Heart left ventricle (tissue), 16 donors: ENCODE data around the gene SCYL1. TPM values are rescaled to one million over a fixed set of nuclear protein-coding genes. Genes with fewer than 3 reads are reported as not detected.
A peak's percentile ranks its signal among the peaks of the same experiment; 100 is the strongest.
"Not testable (repeated sequence)": the region's sequence is repeated elsewhere in the genome, so short reads cannot be mapped to it uniquely, and the experiment has no call there.

Experiments used
- ATAC-seq, 4 donors: fragments of 200-7000 bp; cut with Tn5 transposase; one replicate each; pipeline ENCODE4 v1.9.1; 2020 to 2022; ENCODE audit warnings: moderate library complexity in 4 of 4, mild to moderate bottlenecking in 3 of 4, moderate number of reproducible peaks in 1 of 4
- DNase-seq, 5 donors: peaks; one replicate each; pipeline ENCODE4 v3.0.0-alpha.2; 2020
- H3K27ac ChIP-seq, 12 donors: fragments of 200-600 bp; sonication (generic) in 4 of 12; one replicate each; pipeline versions ENCODE4 v1.5.0 to v1.8.0; 2016 to 2022; ENCODE audit warnings: mild to moderate bottlenecking in 2 of 12
- H3K27me3 ChIP-seq, 9 donors: fragments of 200-600 bp; sonication (generic) in 2 of 9; one replicate each; pipeline versions ENCODE4 v1.5.1 to v1.8.0; 2016 to 2022; ENCODE audit warnings: mild to moderate bottlenecking in 3 of 9
- H3K36me3 ChIP-seq, 9 donors: fragments of 200-600 bp; sonication (generic) in 2 of 9; one replicate each; pipeline versions ENCODE4 v1.5.0 to v1.8.0; 2018 to 2022; ENCODE audit warnings: mild to moderate bottlenecking in 2 of 9
- H3K4me1 ChIP-seq, 12 donors: fragments of 200-600 bp; sonication (generic) in 4 of 12; one replicate each; pipeline versions ENCODE4 v1.5.0 to v1.8.0; 2016 to 2022; ENCODE audit warnings: mild to moderate bottlenecking in 3 of 12
- H3K4me3 ChIP-seq, 12 donors: fragments of 200-600 bp; sonication (generic) in 4 of 12; one replicate each; pipeline versions ENCODE4 v1.5.0 to v1.8.0; 2017 to 2022; ENCODE audit warnings: mild to moderate bottlenecking in 9 of 12, moderate library complexity in 4 of 12
- H3K9me3 ChIP-seq, 12 donors: fragments of 200-600 bp; sonication (generic) in 4 of 12; one replicate each; pipeline versions ENCODE4 v1.5.0 to v1.8.0; 2016 to 2022; ENCODE audit warnings: mild to moderate bottlenecking in 1 of 12
- CTCF ChIP-seq, 12 donors: fragments of 200-600 bp; sonication (generic) in 4 of 12; IDR thresholded peaks; one replicate each; pipeline versions ENCODE4 v1.5.0 to v1.8.0; 2018 to 2022; ENCODE audit warnings: antibody characterized with exemption in 12 of 12, mild to moderate bottlenecking in 5 of 12
- POLR2A ChIP-seq, 2 donors: fragments of 450-650 bp; IDR thresholded peaks; one replicate each; pipeline ENCODE4 v1.6.1; 2017; ENCODE audit warnings: antibody characterized with exemption in 2 of 2, mild to moderate bottlenecking in 2 of 2, moderate library complexity in 2 of 2
- WGBS, 4 donors: extraction: QIAGEN DNeasy Blood & Tissue Kit in 2 of 4; methylation state at CpG; one replicate each; pipeline versions ENCODE4 v1.1.5 to v1.1.7; 2013 to 2018; 5-methylcytosine and 5-hydroxymethylcytosine counted together
- intact Hi-C, 10 donors: fragments of 100-400 bp; cut with DNase I; formaldehyde crosslinking; loops; one replicate each; pipeline versions ENCODE4 v1.11.1 to v1.14.2; 2022
- polyA plus RNA-seq, 2 donors: library from polyadenylated mRNA; stranded (reverse); fragments of 200-250 nt; gene quantifications; one replicate each; pipeline ENCODE4 v1.2.3, GENCODE V29; 2013
- total RNA-seq, 9 donors: library from RNA; depleted of rRNA in 2 of 9; stranded (reverse); fragments of >200 nt in 2 of 9; fragmentation: NEBNext Ultra II Directional in 3 of 9; extraction: Animal tissue kit (Norgen Biotek cat#: 25700) in 3 of 9; gene quantifications; one replicate each; pipeline versions ENCODE4 v1.1.0 to v1.2.4, GENCODE V29; 2016 to 2023
- donor health status: ischemic (EF 13 %, LVEDD 7.1; RV severe dilation, severe dysfunction).
- donor health status: healthy with polysubstance abuse.
- donor health status: DM: no; HTN: yes; CAD: no.
- donor health status: DM: no; HTN: no; CAD: no.
- donor health status: ischemic (EF 25% LVEDD 6.9; RV normal size, moderate dysfunction).
- donor health status: ischemic (EF 25% LVEDD 5.7; RV mildly dilated, moderate dysfunction).
- donor health status: healthy.
- donor health status: DM: yes; HTN: yes; CAD: no.
- donor health status: ischemic (EF 35%, LVEDD 5.7; RV mildly dilated, moderate dysfunction).
- donor health status: nonischemic (EF 11% LVEDD 7.7; RV severe dilation, severe dysfunction).
- donor health status: DM: yes; HTN: yes; CAD: no.
- donor health status: PGD.
- donor health status: ischemic (EF 29% LVEDD 5.4; RV normal size, mild dysfunction).
- donor health status: nonischemic (EF 23%, LVEDD 6.1; RV moderate dilation, normal function).

SCYL1 gene
- total and polyA plus RNA-seq, 11 donors, result 51.6 to 135 (median 64.2) TPM

- Histone ChIP-seq H3K4me3 (peak overlapping the region in 11 of 12 donors; percentile 70 to 90 (median 81)), H3K4me1 (peaks cover 0 to 57% (median 26%) of the 10 kb centered on the region in 12 donors), H3K36me3 (peaks cover 15 to 57% (median 55%) of the 10 kb centered on the region in 9 donors), H3K9me3 (no peaks in the 10 kb centered on the region), H3K27me3 (no peaks in the 10 kb centered on the region), H3K27ac (peak overlapping the region in 11 of 12 donors; percentile 49 to 100 (median 98))
- TF ChIP-seq CTCF (IDR thresholded peaks at IDR 0.05) (no peak), POLR2A (IDR thresholded peaks at IDR 0.05) (no peak)
- intact Hi-C loops, result loop anchor here in 6 of 10 donors (2.0 to 5.0 kb wide), 3 partner anchors 34 to 89 kb away; no protein-coding TSS in a partner anchor
- no peak for DNase-seq
- ATAC-seq, result no peak
- WGBS, 4 donors, result 31 to 35% (median 34%) methylated on average over 4 of the region's 4 CpGs
Observed at GRCh38 chr11:65506290-65506771, 18.6 kb upstream of the SCYL1 start.

- Histone ChIP-seq H3K4me1 (peaks cover 0 to 57% (median 26%) of the 10 kb centered on the region in 12 donors), H3K4me3 (peak overlapping the region in 9 of 12 donors; percentile 70 to 90 (median 82)), H3K36me3 (peaks cover 9 to 51% (median 49%) of the 10 kb centered on the region in 9 donors), H3K27me3 (no peaks in the 10 kb centered on the region), H3K9me3 (no peaks in the 10 kb centered on the region), H3K27ac (peak overlapping the region; percentile 65 to 100 (median 98))
- ATAC-seq (peak; percentile 21 to 50 (median 43)), DNase-seq (peak in 3 of 5 donors; percentile 35 to 39 (median 38))
- TF ChIP-seq POLR2A (IDR thresholded peaks at IDR 0.05) (peak in 1 of 2 donors; percentile 35), CTCF (IDR thresholded peaks at IDR 0.05) (no peak)
- intact Hi-C loops, result loop anchor here in 7 of 10 donors (1.0 to 5.0 kb wide), 4 partner anchors 35 to 90 kb away; no protein-coding TSS in a partner anchor
- 10 to 22% (median 17%) methylated on average over 7 of the region's 7 CpGs for WGBS, 4 donors
Observed at GRCh38 chr11:65506772-65507505, 17.9 kb upstream of the SCYL1 start.

- not testable (repeated sequence) for H3K4me3 ChIP-seq, ATAC-seq, H3K36me3 ChIP-seq, H3K27ac ChIP-seq, H3K9me3 ChIP-seq, H3K27me3 ChIP-seq
- intact Hi-C loops, result loop anchor here in 8 of 10 donors (5.0 to 10.0 kb wide), 5 partner anchors 130 to 238 kb away; partner anchors contain the start of gene SLC25A45 (in 4 of the 8)
- DNase-seq, result peak in 1 of 5 donors; percentile 20
- peaks cover 0 to 20% (median 4%) of the 10 kb centered on the region in 12 donors for H3K4me1 ChIP-seq
- WGBS, 4 donors, result 95 to 100% (median 96%) methylated on average over 3 of the region's 3 CpGs
Observed at GRCh38 chr11:65512311-65512710, 12.6 kb upstream of the SCYL1 start.

GRCh38 chr11:65516135-65516968 lies 8.5 kb upstream of the SCYL1 start:
- 60 to 74% (median 67%) methylated on average over 5 of the region's 5 CpGs for WGBS, 4 donors
- intact Hi-C loops, result loop anchor here in 1 of 10 donors (10.0 kb wide), 1 partner anchor 242 kb away; no protein-coding TSS in a partner anchor
- peak in 1 of 4 donors; percentile 4 for ATAC-seq

GRCh38 chr11:65518941-65519549 lies 5.8 kb upstream of the SCYL1 start:
- 94 to 96% (median 95%) methylated on average over 8 of the region's 8 CpGs for WGBS, 4 donors
- H3K9me3 ChIP-seq, H3K27ac ChIP-seq, H3K4me1 ChIP-seq, H3K27me3 ChIP-seq, H3K4me3 ChIP-seq, ATAC-seq, H3K36me3 ChIP-seq: not testable (repeated sequence)
- intact Hi-C loops, result loop anchor here in 1 of 10 donors (10.0 kb wide), 1 partner anchor 244 kb away; no protein-coding TSS in a partner anchor
- DNase-seq, result peak in 1 of 5 donors; percentile 1

More at GRCh38 chr11:65516135-65516968, 8.5 kb upstream of the SCYL1 start:
- TF ChIP-seq CTCF (IDR thresholded peaks at IDR 0.05) (no peak), POLR2A (IDR thresholded peaks at IDR 0.05) (no peak)
- Histone ChIP-seq H3K36me3 (no peaks in the 10 kb centered on the region), H3K9me3 (no peaks in the 10 kb centered on the region), H3K4me1 (no peaks in the 10 kb centered on the region), H3K27ac (no peak overlapping the region), H3K27me3 (no peaks in the 10 kb centered on the region), H3K4me3 (no peak overlapping the region)
- peak in 1 of 5 donors; percentile 5 for DNase-seq

- H3K36me3 ChIP-seq, result peaks cover 0 to 10% (median 8%) of the 10 kb centered on the region in 9 donors
- not testable (repeated sequence) for H3K4me3 ChIP-seq, H3K27ac ChIP-seq, H3K27me3 ChIP-seq, H3K9me3 ChIP-seq, ATAC-seq
- 79 to 85% (median 81%) methylated on average over 20 of the region's 20 CpGs for WGBS, 4 donors
- H3K4me1 ChIP-seq, result peaks cover 0 to 26% (median 20%) of the 10 kb centered on the region in 12 donors
- DNase-seq, result peak in 1 of 5 donors; percentile 6
- intact Hi-C loops, result loop anchor here in 2 of 10 donors (2.0 to 5.0 kb wide), 2 partner anchors 57 to 145 kb away; no protein-coding TSS in a partner anchor
Observed at GRCh38 chr11:65521777-65522521, 2.9 kb upstream of the SCYL1 start.
